Measurements from ENCODE around the gene PHACTR2.

GRCh38 chr6:143746202-143747119 lies 68.7 kb downstream of the PHACTR2 start:
- TF ChIP-seq, protein P1, sequence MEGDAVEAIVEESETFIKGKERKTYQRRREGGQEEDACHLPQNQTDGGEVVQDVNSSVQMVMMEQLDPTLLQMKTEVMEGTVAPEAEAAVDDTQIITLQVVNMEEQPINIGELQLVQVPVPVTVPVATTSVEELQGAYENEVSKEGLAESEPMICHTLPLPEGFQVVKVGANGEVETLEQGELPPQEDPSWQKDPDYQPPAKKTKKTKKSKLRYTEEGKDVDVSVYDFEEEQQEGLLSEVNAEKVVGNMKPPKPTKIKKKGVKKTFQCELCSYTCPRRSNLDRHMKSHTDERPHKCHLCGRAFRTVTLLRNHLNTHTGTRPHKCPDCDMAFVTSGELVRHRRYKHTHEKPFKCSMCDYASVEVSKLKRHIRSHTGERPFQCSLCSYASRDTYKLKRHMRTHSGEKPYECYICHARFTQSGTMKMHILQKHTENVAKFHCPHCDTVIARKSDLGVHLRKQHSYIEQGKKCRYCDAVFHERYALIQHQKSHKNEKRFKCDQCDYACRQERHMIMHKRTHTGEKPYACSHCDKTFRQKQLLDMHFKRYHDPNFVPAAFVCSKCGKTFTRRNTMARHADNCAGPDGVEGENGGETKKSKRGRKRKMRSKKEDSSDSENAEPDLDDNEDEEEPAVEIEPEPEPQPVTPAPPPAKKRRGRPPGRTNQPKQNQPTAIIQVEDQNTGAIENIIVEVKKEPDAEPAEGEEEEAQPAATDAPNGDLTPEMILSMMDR (IDR thresholded peaks at IDR 0.05 in 2 of 3, conservative IDR thresholded peaks at IDR 0.05 in 1 of 3; ENCODE audit: borderline replicate concordance in 1 of 3, insufficient read depth in 1 of 3, low read depth in 2 of 3, low read length in 2 of 3): no peak
- TF ChIP-seq ZFX (IDR thresholded peaks at IDR 0.05): no peak
- TF ChIP-seq POLR2AphosphoS5 (IDR thresholded peaks at IDR 0.05; ENCODE audit: low read depth, low read length): no peak
- no peak for TF ChIP-seq EZH2 (IDR thresholded peaks at IDR 0.05)
- no peak for TF ChIP-seq ELF1 (IDR thresholded peaks at IDR 0.05; ENCODE audit: borderline replicate concordance, low read depth)
- TF ChIP-seq POLR2A (IDR thresholded peaks at IDR 0.05; ENCODE audit: borderline replicate concordance, extremely low read depth, insufficient read depth, insufficient read length): no peak
- TF ChIP-seq, protein P2, sequence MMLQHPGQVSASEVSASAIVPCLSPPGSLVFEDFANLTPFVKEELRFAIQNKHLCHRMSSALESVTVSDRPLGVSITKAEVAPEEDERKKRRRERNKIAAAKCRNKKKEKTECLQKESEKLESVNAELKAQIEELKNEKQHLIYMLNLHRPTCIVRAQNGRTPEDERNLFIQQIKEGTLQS (IDR thresholded peaks at IDR 0.05): no peak
- TF ChIP-seq, protein P3, sequence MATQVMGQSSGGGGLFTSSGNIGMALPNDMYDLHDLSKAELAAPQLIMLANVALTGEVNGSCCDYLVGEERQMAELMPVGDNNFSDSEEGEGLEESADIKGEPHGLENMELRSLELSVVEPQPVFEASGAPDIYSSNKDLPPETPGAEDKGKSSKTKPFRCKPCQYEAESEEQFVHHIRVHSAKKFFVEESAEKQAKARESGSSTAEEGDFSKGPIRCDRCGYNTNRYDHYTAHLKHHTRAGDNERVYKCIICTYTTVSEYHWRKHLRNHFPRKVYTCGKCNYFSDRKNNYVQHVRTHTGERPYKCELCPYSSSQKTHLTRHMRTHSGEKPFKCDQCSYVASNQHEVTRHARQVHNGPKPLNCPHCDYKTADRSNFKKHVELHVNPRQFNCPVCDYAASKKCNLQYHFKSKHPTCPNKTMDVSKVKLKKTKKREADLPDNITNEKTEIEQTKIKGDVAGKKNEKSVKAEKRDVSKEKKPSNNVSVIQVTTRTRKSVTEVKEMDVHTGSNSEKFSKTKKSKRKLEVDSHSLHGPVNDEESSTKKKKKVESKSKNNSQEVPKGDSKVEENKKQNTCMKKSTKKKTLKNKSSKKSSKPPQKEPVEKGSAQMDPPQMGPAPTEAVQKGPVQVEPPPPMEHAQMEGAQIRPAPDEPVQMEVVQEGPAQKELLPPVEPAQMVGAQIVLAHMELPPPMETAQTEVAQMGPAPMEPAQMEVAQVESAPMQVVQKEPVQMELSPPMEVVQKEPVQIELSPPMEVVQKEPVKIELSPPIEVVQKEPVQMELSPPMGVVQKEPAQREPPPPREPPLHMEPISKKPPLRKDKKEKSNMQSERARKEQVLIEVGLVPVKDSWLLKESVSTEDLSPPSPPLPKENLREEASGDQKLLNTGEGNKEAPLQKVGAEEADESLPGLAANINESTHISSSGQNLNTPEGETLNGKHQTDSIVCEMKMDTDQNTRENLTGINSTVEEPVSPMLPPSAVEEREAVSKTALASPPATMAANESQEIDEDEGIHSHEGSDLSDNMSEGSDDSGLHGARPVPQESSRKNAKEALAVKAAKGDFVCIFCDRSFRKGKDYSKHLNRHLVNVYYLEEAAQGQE (IDR thresholded peaks at IDR 0.05; ENCODE audit: low read depth): no peak
- TF ChIP-seq MAX (IDR thresholded peaks at IDR 0.05): no peak
- no peak for TF ChIP-seq YY1 (IDR thresholded peaks at IDR 0.05; ENCODE audit: extremely low read depth, insufficient replicate concordance, low read depth, low read length)
- TF ChIP-seq ZNF274 (IDR thresholded peaks at IDR 0.05; ENCODE audit: low read depth, low read length): no peak
- TF ChIP-seq JUND (IDR thresholded peaks at IDR 0.05): no peak
- TF ChIP-seq RAD21 (IDR thresholded peaks at IDR 0.05; ENCODE audit: low read depth): no peak
- TF ChIP-seq SP1 (IDR thresholded peaks at IDR 0.05; ENCODE audit: low read depth): no peak
